Activated B cell treated with CpG ODN at 0.5 μM for 24 hours (primary cell): Measurements from ENCODE around the gene PLA2G6. TPM values are rescaled to one million over a fixed set of nuclear protein-coding genes. Genes with fewer than 3 reads are reported as not detected.

Source experiments
- ATAC-seq: fragments of 200-7000 bp; cut with Tn5 transposase; one replicate; pipeline ENCODE4 v1.10.0; 2021; ENCODE audit warnings: low read depth, mild to moderate bottlenecking, moderate library complexity
- CTCF ChIA-PET: fragments of 350-600 bp; sonication (Branson Sonifier 250); formaldehyde crosslinking; loops from one replicate; lab custom pipeline; 2021; ENCODE audit warnings: antibody characterized with exemption; lab: Charles Lee
- POLR2A ChIA-PET: fragments of 350-600 bp; sonication (Branson Sonifier 250); formaldehyde crosslinking; loops from one replicate; lab custom pipeline; 2021; ENCODE audit warnings: antibody characterized with exemption; lab: Charles Lee
- DNase-seq: peaks from one replicate; pipeline ENCODE4 v3.0.0; 2022
- H3K27ac Mint-ChIP-seq: one replicate; pipeline ENCODE4 v1.8.0; 2020; ENCODE audit warnings: mixed read lengths
- H3K27me3 Mint-ChIP-seq: one replicate; pipeline ENCODE4 v1.8.0; 2021; ENCODE audit warnings: mixed read lengths
- H3K36me3 Mint-ChIP-seq: one replicate; pipeline ENCODE4 v1.8.0; 2021; ENCODE audit warnings: low read depth, mixed read lengths
- H3K4me1 Mint-ChIP-seq: one replicate; pipeline ENCODE4 v1.8.0; 2021; ENCODE audit warnings: mixed read lengths
- H3K4me3 Mint-ChIP-seq: one replicate; pipeline ENCODE4 v1.8.0; 2020; ENCODE audit warnings: mild to moderate bottlenecking, mixed read lengths
- H3K9me3 Mint-ChIP-seq: one replicate; pipeline ENCODE4 v1.8.0; 2020; ENCODE audit warnings: mixed read lengths
- intact Hi-C: fragments of 100-400 bp; cut with micrococcal nuclease; formaldehyde crosslinking; loops from one replicate; pipeline ENCODE4 v1.15.1; 2024
- total RNA-seq: library from RNA; stranded (reverse); gene quantifications from 2 replicates; pipeline ENCODE4 v1.2.3, GENCODE V29; 2022
- TF ChIP-seq, protein P1 (sequence below): fragments of 200-600 bp; IDR thresholded peaks from one replicate; pipeline ENCODE4 v1.8.0; 2022; ENCODE audit warnings: antibody characterized with exemption, mild to moderate bottlenecking

The PLA2G6 gene
- total RNA-seq, 1 donor from 2014 or later, result 64.0 TPM

DNA sequence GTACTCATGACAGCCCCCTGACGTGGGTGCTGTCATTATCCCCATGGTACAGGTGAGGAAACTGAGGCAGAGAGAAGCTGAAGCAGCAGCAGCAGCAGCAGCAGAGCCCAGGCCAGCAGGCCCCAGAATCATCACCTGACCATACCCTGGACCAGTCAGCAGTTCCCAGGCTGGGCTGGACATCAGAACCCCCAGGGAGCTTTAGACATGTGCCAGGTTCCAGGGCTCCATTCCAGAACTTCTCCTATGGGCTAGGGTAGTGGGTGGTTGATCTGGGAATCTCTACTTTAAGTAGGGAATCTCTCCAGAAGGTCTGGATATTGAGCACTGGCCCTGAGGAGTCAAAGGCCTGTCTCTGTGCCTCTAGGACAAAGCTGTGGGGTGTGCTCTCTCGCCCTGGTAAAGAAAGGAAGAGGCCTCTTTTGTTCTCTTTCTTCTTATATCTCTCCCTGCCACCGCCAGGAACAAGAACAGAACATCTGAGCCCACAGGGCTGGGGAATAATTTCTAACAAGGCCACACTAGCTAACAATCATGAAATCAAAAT lies 46.8 kb upstream of the PLA2G6 start:
- TF ChIP-seq, protein P1, sequence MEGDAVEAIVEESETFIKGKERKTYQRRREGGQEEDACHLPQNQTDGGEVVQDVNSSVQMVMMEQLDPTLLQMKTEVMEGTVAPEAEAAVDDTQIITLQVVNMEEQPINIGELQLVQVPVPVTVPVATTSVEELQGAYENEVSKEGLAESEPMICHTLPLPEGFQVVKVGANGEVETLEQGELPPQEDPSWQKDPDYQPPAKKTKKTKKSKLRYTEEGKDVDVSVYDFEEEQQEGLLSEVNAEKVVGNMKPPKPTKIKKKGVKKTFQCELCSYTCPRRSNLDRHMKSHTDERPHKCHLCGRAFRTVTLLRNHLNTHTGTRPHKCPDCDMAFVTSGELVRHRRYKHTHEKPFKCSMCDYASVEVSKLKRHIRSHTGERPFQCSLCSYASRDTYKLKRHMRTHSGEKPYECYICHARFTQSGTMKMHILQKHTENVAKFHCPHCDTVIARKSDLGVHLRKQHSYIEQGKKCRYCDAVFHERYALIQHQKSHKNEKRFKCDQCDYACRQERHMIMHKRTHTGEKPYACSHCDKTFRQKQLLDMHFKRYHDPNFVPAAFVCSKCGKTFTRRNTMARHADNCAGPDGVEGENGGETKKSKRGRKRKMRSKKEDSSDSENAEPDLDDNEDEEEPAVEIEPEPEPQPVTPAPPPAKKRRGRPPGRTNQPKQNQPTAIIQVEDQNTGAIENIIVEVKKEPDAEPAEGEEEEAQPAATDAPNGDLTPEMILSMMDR, result no peak
- no peaks in the 10 kb centered on the region for H3K27me3 Mint-ChIP-seq
- no peaks in the 10 kb centered on the region for H3K9me3 Mint-ChIP-seq
- H3K4me1 Mint-ChIP-seq, result no peaks in the 10 kb centered on the region
- no peak overlapping the region for H3K27ac Mint-ChIP-seq
- DNase-seq (no peak), ATAC-seq (no peak)
- intact Hi-C loops, result no loop called here
- H3K36me3 Mint-ChIP-seq, result peaks cover 25% of the 10 kb centered on the region
- CTCF ChIA-PET, result interaction anchor here (5.1 kb wide), 1 partner anchor 176 kb away, joined by 31 read pairs; no protein-coding TSS in a partner anchor
- POLR2A ChIA-PET, result no interaction called here
- H3K4me3 Mint-ChIP-seq, result no peak overlapping the region

DNA sequence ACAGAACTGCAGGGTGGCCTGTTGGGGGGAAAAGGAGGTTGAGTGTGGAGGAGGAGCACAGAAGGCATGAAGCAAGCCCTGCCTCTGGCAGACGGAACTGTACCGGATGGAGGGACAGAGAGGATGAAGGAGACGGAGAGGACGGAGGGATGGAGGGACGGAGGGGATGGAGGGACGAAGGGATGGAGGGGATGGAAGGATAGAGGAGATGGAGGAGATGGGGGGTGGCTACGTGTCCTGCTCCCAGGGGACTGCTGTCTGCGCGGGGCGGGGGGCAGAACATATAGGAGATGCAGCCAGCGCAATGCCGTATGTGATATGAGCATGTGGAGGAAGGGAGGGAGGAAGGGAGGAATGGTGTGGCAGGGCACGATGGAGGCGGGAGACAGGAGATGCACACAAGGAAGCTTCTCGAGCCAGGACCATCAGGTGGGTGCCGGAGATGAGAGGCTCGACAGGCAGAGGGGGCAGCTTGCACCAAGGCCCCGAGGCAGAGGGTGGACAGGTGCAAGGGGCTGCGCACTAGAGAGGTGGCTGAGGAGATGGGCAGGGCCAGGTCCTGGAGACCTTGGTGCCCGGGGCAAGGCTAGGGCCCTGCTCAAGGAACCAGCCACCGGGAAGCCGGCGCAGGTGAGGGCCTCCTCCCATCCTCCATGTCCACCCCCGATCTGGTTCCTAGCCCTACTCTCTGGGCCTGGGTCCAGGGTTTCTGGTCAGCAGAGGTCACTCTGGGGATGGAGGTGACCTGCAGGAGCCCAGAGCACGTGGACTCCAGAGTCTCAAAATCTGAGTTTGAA lies 45.4 kb upstream of the PLA2G6 start:
- TF ChIP-seq, protein P1, result no peak
- CTCF ChIA-PET, result no interaction called here
- no peaks in the 10 kb centered on the region for H3K27me3 Mint-ChIP-seq
- peaks cover 25% of the 10 kb centered on the region for H3K36me3 Mint-ChIP-seq
- POLR2A ChIA-PET, result interaction anchor here (0.6 kb wide), 1 partner anchor 21 kb away, joined by 4 read pairs; no protein-coding TSS in a partner anchor
- intact Hi-C loops, result no loop called here
- DNase-seq, result no peak
- H3K27ac Mint-ChIP-seq, result no peak overlapping the region
- no peaks in the 10 kb centered on the region for H3K9me3 Mint-ChIP-seq
- no peak overlapping the region for H3K4me3 Mint-ChIP-seq
- no peaks in the 10 kb centered on the region for H3K4me1 Mint-ChIP-seq
- no peak for ATAC-seq

DNA sequence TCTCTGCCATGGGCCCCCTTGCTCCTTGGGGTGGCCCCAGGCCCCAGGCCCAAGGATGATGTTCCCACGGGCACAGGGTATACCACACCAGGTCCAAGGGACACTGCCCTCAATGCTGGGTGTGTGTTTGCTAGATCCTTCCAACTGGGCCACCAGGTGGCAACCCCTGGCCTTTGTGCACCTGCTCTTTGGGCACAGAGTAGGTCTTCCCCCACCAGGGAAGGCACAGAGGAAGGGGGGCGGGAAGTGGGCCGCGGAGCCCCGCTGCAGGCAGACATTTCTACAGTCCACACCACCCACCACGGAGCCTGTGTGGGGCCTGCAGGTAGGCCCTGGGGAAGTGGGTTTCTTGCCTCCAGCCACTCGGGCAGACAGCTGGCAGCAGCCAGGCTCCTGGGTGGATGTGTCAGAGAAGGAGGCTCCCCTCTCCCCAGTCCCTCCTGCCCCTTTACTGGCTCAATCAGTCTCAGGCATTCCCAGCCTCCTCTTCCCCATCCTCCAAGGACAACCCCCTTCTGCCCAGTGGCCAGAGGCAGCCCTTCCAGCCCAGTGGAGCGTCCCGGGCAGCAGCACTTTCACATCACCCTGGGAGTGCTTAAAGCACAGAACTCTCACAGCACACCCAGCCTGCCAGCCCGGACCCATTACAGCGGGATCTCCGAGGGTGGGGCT lies 41.8 kb upstream of the PLA2G6 start:
- H3K27ac Mint-ChIP-seq, result no peak overlapping the region
- DNase-seq, result no peak
- POLR2A ChIA-PET, result no interaction called here

DNA sequence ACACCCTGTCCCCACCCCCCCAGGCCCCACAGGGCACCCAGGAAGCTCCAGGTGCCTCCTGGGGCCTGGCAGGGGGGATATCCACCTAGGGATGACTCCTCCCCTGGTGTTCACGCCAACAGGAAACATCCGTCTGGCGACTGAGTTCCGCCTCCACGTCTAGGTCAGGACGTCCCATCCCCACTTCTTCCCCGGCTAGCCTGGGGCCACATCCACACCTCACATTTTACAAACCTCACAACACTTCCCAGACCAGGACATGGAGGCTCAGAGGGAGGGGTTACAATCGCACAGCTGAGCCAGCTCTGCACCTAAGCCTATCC lies 41.1 kb upstream of the PLA2G6 start:
- TF ChIP-seq, protein P1, result no peak
- peaks cover 15% of the 10 kb centered on the region for H3K36me3 Mint-ChIP-seq
- ChIA-PET POLR2A (no interaction called here), CTCF (interaction anchor here (0.9 kb wide), 1 partner anchor 111 kb away, joined by 3 read pairs; no protein-coding TSS in a partner anchor)
- DNase-seq, result no peak
- H3K4me1 Mint-ChIP-seq, result peaks cover 5% of the 10 kb centered on the region
- no peak overlapping the region for H3K27ac Mint-ChIP-seq
- intact Hi-C loops, result loop anchor here (1.0 kb wide), 1 partner anchor 131 kb away; no protein-coding TSS in a partner anchor
- no peak overlapping the region for H3K4me3 Mint-ChIP-seq
- no peak for ATAC-seq
- H3K27me3 Mint-ChIP-seq, result no peaks in the 10 kb centered on the region
- no peaks in the 10 kb centered on the region for H3K9me3 Mint-ChIP-seq

More for the DNA sequence above, 41.8 kb upstream of the PLA2G6 start:
- no peak for ATAC-seq
- Mint-ChIP-seq H3K4me1 (peaks cover 2% of the 10 kb centered on the region), H3K9me3 (no peaks in the 10 kb centered on the region), H3K36me3 (peaks cover 15% of the 10 kb centered on the region), H3K27me3 (no peaks in the 10 kb centered on the region), H3K4me3 (no peak overlapping the region)
- intact Hi-C loops, result loop anchor here (1.0 kb wide), 1 partner anchor 130 kb away; no protein-coding TSS in a partner anchor
- TF ChIP-seq, protein P1, result no peak
- CTCF ChIA-PET, result interaction anchor here (1.2 kb wide), 1 partner anchor 108 kb away, joined by 3 read pairs; no protein-coding TSS in a partner anchor
